Kidney epithelial cell (primary cell): ENCODE results near the gene TLCD1. TPM values are rescaled to one million over a fixed set of nuclear protein-coding genes. Genes with fewer than 3 reads are reported as not detected.

ENCODE experiments used
- DNase-seq: peaks from one replicate; pipeline ENCODE4 v3.0.0-alpha.2; 2010; ENCODE audit warnings: low read depth
- H3K27me3 ChIP-seq: 2 replicates; pipeline ENCODE4 v1.6.0; 2011; ENCODE audit warnings: low read length; ENCODE audit not compliant: control insufficient read depth, insufficient read depth
- H3K36me3 ChIP-seq: 2 replicates; pipeline ENCODE4 v1.5.1; 2011; ENCODE audit warnings: low read length; ENCODE audit not compliant: control insufficient read depth, insufficient read depth
- H3K4me3 ChIP-seq: 2 replicates; pipeline ENCODE4 v1.5.1; 2011; ENCODE audit warnings: low read depth, mild to moderate bottlenecking, control low read depth, low read length
- total RNA-seq: library from RNA; depleted of rRNA; stranded (reverse); fragments of >200 nt; gene quantifications from 2 replicates; pipeline ENCODE4 v1.2.3, GENCODE V29; 2015
- TF ChIP-seq, protein P1 (sequence below): IDR thresholded peaks from 2 replicates; pipeline ENCODE4 v1.5.1; 2011; ENCODE audit warnings: mild to moderate bottlenecking, moderate library complexity, low read length, control low read depth, inconsistent platforms; ENCODE audit not compliant: insufficient read depth, poor library complexity, severe bottlenecking

TLCD1 gene
- total RNA-seq, 1 donor from 2014 or later: 5.1 TPM

DNA sequence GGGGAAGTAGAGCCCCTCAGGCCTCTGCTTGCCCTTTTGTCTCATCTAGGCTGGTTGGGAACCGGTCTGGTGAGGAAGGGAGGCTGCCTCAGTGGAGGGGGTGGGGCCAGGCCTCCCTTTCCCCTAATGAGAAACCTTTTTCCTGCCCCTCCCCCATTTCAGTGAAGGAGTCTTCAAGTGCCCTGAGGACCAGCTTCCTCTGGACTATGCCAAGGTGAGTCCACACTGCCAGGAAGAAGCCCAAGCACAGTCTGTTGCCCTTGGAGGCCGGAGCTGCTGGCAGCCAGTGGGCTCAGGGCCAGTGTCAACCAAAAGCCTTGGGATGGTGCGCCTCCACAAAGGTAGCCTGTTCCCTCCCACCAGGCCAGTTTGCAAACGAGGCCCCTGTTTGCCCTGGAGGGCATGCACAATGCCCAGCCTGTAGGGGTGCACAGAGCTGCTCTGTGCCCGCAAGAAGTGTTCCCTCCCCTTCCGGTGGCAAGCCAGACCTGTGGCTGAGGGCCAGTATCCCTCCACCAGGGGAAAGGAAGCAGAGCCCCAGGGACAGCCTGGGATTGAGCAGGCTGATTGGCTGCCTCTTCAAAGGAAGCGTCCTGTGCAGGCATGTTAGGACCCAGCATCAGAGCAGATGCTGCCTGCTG, 21.1 kb upstream of the TLCD1 start:
- no peak for DNase-seq
- TF ChIP-seq, protein P1, sequence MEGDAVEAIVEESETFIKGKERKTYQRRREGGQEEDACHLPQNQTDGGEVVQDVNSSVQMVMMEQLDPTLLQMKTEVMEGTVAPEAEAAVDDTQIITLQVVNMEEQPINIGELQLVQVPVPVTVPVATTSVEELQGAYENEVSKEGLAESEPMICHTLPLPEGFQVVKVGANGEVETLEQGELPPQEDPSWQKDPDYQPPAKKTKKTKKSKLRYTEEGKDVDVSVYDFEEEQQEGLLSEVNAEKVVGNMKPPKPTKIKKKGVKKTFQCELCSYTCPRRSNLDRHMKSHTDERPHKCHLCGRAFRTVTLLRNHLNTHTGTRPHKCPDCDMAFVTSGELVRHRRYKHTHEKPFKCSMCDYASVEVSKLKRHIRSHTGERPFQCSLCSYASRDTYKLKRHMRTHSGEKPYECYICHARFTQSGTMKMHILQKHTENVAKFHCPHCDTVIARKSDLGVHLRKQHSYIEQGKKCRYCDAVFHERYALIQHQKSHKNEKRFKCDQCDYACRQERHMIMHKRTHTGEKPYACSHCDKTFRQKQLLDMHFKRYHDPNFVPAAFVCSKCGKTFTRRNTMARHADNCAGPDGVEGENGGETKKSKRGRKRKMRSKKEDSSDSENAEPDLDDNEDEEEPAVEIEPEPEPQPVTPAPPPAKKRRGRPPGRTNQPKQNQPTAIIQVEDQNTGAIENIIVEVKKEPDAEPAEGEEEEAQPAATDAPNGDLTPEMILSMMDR: no peak
- Histone ChIP-seq H3K4me3 (no peak overlapping the region), H3K27me3 (no peaks in the 10 kb centered on the region), H3K36me3 (peaks cover 9% of the 10 kb centered on the region)

GRCh38 chr17:28746611-28747050, 20.6 kb upstream of the TLCD1 start:
- H3K36me3 ChIP-seq: peaks cover 9% of the 10 kb centered on the region
- TF ChIP-seq, protein P1: no peak
- DNase-seq: no peak
- no peak overlapping the region for H3K4me3 ChIP-seq
- no peaks in the 10 kb centered on the region for H3K27me3 ChIP-seq

- DNase-seq: no peak
- Histone ChIP-seq H3K27me3 (no peaks in the 10 kb centered on the region), H3K4me3 (peak overlapping the region; percentile 59), H3K36me3 (peaks cover 9% of the 10 kb centered on the region)
- TF ChIP-seq, protein P1: no peak
These were observed 19.9 kb upstream of the TLCD1 start for GRCh38 chr17:28745786-28746411.

DNA sequence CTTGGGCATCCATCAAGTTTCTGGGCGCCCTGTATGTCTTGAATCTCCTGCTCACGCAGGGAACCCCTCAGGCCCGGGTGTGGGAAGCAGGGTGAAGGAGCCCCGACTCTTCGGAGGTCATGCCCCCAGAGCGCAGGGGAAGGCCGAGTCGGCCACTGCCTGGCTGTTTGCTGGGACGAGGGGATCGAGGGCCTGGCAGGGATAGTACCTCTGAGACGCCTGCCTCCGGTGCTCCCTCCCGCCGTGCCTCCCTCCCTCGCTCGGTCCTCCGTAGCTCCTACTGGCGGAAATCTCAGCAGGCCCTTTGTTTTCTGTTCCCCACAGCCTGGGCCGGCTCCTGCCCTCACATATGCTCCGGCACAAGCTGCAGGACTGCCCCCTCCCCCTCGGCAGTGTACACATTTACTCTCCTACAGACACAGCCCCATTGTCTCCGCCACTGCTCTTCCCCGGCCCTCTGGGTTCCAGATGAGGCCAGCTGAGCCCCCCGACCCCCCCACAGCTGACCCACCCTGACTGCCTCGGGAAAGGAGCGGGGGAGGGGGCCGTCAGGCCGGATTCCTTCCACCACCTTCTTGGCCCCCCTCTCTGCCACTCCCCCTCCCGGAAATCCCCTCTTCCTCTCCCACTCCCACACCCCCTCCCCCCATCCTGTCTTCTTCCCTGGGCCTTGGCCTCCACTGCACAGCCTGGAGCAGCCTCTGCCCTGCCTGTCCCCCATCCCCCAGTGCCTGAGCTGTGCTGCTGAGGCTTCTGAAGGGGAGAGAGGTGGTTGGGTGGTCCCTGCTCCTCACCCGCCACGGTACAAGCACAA, 19.1 kb upstream of the TLCD1 start:
- H3K27me3 ChIP-seq: no peaks in the 10 kb centered on the region
- TF ChIP-seq, protein P1: no peak
- DNase-seq: no peak
- peak overlapping the region; percentile 59 for H3K4me3 ChIP-seq
- peaks cover 6% of the 10 kb centered on the region for H3K36me3 ChIP-seq

- no peak for DNase-seq
- peaks cover 6% of the 10 kb centered on the region for H3K36me3 ChIP-seq
- no peaks in the 10 kb centered on the region for H3K27me3 ChIP-seq
- TF ChIP-seq, protein P1: no peak
- H3K4me3 ChIP-seq: peak overlapping the region; percentile 59
These were observed 18.3 kb upstream of the TLCD1 start for GRCh38 chr17:28744104-28744971.
